RWPE1 (cell line): Measurements from ENCODE around the gene SPATA12.

Experiments used
- CTCF ChIA-PET: fragments of 350-600 bp; sonication (Branson Sonifier 250); formaldehyde crosslinking; extraction: SDS; loops from one replicate; lab custom pipeline; 2021; lab: Yijun Ruan, JAX
- POLR2A ChIA-PET: fragments of 400-600 bp; formaldehyde crosslinking; extraction: SDS; loops from one replicate; lab custom pipeline; 2020; ENCODE audit warnings: antibody characterized with exemption; ENCODE audit not compliant: low non-redundant PET; lab: Yijun Ruan, JAX
- DNase-seq: peaks from one replicate; pipeline ENCODE4 v3.0.0; 2012; ENCODE audit warnings: low spot score
- H3K27ac ChIP-seq: fragments of 450-650 bp; 2 replicates; pipeline ENCODE4 v1.5.1; 2017
- CTCF ChIP-seq: fragments of 450-650 bp; conservative IDR thresholded peaks from 2 replicates; pipeline ENCODE4 v1.5.1; 2017; ENCODE audit warnings: low read depth, mild to moderate bottlenecking

Gene SPATA12

GRCh38 chr3:57060089-57060821, at the start of gene SPATA12:
Gene SPATA12 (plus strand): TSS chr3:57060664. CDS start chr3:57073695, 13,031 bp downstream.
- ChIA-PET POLR2A (no interaction called here), CTCF (no interaction called here)
- peak within 1 kb of the TSS; percentile 84 for H3K27ac ChIP-seq
- TF ChIP-seq CTCF: no peak
- peak; percentile 97 for DNase-seq

- no peak for TF ChIP-seq CTCF
- H3K27ac ChIP-seq: no peak overlapping the region
- ChIA-PET POLR2A (no interaction called here), CTCF (no interaction called here)
- no peak for DNase-seq
These were observed 49.4 kb upstream of the SPATA12 start for GRCh38 chr3:57011022-57011421.

- POLR2A ChIA-PET: no interaction called here
- no peak overlapping the region for H3K27ac ChIP-seq
- CTCF ChIA-PET: no interaction called here
- TF ChIP-seq CTCF: no peak
- DNase-seq: no peak
These were observed 47.6 kb upstream of the SPATA12 start for GRCh38 chr3:57012847-57013246.

GRCh38 chr3:57015350-57015729, 45.1 kb upstream of the SPATA12 start:
- DNase-seq: no peak
- ChIA-PET CTCF (interaction anchor here (0.6 kb wide), 1 partner anchor 251 kb away, joined by 4 read pairs; no protein-coding TSS in a partner anchor), POLR2A (no interaction called here)
- no peak for TF ChIP-seq CTCF
- peak overlapping the region; percentile 59 for H3K27ac ChIP-seq

- no peak for DNase-seq
- TF ChIP-seq CTCF: no peak
- peak overlapping the region; percentile 59; the same call in 1 of the 2 replicates for H3K27ac ChIP-seq
- ChIA-PET POLR2A (no interaction called here), CTCF (interaction anchor here (0.6 kb wide), 1 partner anchor 1552 kb away, joined by 5 read pairs; no protein-coding TSS in a partner anchor)
These were observed 44.6 kb upstream of the SPATA12 start for GRCh38 chr3:57015912-57016311.

GRCh38 chr3:57017459-57017845, 43.0 kb upstream of the SPATA12 start:
- CTCF ChIA-PET: no interaction called here
- no peak for TF ChIP-seq CTCF
- POLR2A ChIA-PET: no interaction called here
- no peak for DNase-seq
- no peak overlapping the region for H3K27ac ChIP-seq
